SHP77 treated with DMSO at 0.1 percent for 48 hours (cell line): ENCODE data around the gene PLXDC2.
"Not testable (repeated sequence)": the region's sequence is repeated elsewhere in the genome, so short reads cannot be mapped to it uniquely, and the experiment has no call there.

Experiments used
- DNase-seq: peaks from one replicate; lab custom pipeline; 2025; lab: John Stamatoyannopoulos, UW

Gene PLXDC2

DNA sequence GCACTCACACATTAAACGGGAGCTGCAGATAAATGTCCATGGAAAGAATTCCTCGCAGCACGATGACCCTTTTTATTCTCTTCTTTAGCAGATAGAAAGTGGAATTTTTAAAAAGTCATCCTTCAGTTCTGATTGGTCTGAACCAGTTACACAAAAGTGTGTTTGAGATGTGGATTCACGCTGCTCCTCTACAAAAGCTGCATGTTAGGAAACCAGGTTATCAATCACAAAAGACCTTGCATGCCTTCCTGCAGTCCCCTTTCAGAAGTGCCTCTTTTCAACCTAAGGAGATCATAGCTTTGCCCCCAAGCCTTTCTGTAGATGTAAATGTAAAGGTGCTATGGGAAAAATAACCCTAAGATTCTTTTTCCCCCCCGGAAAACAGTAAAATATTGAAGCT is 299.7 kb downstream of the PLXDC2 start:
- no peak for DNase-seq

DNA sequence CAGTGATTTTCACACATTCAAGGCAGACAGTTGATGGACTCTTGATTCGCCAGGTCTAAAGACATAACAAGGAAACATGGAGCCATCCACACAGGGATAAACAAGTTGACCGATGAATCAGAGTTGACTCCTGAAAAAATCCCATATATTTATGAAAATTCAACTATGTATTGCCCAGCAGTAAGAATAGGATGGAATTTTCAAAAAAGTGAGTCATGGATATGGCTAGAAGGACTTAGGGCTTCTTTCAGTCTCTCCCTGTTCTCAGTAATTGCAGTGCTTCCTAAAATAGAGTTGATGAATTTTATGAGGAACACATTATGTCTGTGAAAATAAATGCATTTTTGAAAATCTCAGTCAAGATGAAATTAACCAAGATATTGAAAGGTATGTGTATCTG is 301.2 kb downstream of the PLXDC2 start:
- no peak for DNase-seq

DNA sequence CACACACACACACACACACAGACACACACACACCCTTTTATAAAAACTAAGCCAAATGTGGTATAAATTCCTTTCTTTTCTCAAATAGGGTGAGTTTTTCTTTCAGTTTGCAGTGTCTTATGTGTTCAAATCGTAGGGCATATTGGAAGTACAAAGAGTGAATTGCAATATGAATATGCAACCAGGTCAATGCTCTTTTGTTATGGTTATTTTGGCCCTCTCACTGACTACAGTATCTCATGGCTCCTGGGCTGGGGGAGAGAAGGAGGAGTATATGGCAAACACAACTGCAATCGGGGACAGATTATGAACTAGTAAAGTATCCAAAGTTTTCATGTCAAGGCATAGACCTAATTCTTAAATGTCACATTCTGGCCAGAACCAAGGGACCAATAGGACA is 301.9 kb downstream of the PLXDC2 start:
- DNase-seq, result no peak

DNA sequence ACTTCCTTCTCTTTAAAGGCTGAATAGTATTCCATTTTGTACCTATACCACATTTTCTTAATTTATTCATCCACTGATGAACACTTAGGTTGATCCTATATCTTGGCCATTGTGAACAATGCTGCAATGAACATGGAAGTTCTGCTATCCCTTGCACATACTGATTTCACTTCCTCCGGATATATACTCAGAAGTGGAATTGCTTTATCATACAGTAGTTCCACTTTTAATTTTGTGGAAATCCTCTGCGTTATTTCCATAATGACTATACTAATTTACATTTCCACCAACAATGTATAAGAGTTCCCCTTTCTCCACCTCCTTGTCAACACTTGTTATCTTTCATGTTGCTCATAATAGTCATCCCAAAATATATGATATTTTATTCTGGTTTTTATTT is 312.6 kb downstream of the PLXDC2 start:
- no peak for DNase-seq

DNA sequence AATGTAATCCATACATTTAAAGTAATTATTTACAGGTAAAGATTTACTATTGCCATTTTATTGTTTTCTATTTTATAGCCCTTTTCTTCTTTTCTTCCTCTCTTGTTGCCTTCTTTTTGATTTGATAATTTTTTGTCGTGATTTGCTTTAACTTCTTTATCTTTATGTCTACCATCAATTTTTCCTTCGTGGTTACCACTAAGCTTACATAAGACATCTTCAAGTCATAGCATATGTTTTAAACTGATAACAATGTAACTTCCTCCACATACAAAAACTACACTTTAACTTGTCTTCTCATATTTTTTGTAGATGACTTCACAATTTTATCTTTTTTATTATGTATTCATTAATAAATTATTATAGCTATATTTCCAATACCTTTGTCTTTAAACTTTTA is 316.6 kb downstream of the PLXDC2 start:
- DNase-seq, result no peak

DNA sequence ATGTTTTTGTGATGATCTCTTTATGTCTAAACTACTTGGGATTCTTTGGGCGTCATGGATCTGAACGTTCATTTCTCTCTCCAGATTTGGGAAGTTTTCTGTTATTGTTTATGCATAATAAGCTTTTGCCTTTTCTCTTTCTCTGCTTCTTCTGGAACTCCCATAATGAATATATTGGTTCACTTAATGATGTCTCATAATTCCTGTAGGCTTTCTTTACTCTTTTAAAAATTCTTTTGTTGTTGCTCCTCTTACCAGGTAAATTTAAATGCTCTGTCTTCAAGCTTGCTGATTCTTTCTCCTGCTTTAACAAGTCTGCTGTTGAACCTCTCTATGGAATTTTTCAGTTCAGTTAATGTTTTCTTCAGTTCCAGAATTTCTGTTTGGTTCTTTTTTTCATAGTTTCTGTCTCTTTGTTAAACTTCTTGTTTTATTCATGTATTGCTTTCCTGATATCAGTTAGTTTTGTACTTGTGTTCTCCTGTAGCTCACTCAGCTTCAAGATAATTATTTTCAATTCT is 317.5 kb downstream of the PLXDC2 start:
- no peak for DNase-seq

DNA sequence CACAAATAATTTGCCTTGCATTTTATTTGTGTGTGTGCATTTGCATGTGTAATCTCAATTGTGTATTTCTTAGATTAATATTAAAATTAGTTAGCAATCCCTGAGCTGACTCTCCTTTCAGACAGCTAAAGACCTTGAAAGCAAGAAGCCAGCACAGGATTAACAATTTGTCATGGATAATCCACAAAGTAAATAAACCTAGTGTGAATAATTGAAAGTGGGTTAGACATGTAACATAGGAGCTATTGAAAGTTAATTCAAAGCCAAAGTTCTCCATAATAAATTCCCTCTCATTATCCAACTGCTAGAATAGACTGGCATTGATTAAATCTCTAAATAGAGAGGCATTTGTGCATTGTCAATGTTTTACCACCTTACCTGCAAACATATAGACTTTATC is 326.1 kb downstream of the PLXDC2 start:
- DNase-seq, result no peak

DNA sequence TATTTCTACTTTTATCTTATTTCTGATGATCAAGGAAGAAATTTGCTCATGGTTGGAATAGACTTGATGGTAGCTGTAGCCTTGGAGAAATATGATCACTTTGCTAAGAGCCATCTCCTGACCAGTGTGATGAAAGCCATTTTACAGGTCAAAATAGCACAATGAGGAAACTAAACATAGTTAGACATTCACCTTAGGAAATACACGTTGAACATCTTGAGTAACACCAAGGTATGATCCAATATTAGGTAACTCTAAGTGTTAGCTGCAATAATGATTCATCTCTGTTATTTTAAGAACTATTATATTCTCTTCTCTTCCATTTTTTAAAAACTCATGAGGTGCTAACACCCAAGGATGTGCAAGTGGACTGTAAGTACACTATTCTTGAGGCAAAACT is 328.0 kb downstream of the PLXDC2 start:
- DNase-seq, result no peak

DNA sequence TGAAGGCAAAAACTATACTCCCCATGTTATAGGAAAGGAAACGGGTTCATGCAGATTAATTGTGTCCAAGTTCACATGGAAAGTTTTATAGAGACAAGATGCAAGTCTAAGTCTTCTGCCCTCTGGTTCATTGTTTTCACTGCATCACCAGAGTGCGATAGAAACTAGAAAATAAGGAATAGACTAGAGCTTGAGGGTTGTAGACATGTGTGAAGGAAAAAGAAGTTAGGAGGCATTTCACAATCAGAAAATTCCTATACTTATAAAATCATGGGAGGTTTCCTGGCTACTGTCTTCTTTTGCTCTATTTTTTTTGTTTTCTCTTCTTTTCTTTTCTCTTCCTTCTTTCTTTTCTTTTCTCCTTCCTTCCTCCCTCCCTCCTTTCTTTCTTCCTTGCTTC is 329.8 kb downstream of the PLXDC2 start:
- no peak for DNase-seq

DNA sequence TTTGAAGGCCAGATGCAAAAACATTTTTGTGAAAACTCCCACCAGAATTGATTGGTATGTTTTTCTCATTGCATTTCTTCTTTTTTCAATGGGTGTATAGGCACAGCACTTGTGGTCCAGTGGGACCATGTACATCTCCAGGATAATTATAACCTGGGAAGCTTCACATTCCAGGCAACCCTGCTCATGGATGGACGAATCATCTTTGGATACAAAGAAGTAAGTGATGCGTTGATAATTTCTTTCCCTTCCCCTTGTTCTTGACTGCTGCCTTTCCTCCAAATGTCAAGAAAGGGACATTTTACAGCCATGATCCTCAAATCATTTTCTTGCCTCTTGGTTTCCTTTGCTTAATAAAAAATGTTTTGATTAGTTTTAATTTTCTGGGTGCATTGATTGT is 331.5 kb downstream of the PLXDC2 start:
- DNase-seq, result no peak

DNA sequence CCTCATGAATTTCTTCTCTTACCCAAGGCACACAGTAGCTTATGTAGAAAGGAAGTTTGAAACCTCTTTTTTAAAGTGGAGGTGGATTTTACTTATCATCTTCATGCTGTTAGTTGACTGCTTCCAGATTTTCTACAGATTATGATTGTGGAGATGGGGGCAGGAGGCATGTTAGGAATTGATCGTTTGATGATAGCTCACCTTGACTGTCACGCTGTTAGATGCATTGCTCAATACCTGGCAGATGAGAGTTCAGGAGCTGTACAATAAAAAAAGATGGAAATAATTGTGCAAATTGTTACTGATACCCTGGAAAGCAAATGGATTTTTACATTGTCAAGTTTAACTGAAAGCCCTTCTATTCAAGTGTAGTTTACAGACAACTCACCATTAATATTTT is 340.3 kb downstream of the PLXDC2 start:
- DNase-seq, result no peak

DNA sequence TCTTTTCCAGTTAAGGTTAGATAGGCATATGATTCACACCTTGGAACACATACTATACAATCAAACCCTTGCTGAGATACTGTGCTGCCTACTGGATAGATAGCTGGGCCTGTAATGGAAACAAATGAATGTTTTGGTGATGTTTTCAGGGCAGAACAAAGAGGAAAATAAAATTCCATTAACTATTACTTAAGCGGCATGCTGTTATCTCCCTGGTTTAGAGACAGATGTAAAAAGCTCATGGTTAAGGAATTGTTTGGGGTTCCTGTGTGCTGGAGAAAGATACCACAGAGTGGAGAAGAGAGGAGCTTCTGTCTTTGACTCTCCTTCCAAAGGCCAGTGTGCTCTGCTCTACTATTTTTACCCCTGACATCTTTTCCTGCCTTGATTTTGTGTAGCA is 341.1 kb downstream of the PLXDC2 start:
- DNase-seq, result no peak

DNA sequence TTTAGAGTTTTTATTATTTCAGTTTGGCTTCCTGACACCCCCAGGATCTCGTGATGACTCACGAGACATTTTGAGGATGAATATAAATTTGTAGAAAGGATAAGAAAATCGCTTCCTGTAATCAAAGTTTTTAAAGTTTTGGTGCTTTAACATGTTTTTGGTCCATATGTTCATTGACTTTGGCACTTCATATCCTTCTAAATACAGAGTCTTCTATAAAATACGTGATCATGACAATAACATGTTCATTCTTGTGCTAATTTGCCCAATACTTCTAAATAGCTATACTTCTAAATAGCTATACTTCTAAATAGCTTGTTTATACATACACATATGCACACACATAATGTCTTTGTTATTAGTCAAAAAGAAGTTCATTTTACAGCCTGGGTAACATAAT is 341.9 kb downstream of the PLXDC2 start:
- DNase-seq, result no peak

DNA sequence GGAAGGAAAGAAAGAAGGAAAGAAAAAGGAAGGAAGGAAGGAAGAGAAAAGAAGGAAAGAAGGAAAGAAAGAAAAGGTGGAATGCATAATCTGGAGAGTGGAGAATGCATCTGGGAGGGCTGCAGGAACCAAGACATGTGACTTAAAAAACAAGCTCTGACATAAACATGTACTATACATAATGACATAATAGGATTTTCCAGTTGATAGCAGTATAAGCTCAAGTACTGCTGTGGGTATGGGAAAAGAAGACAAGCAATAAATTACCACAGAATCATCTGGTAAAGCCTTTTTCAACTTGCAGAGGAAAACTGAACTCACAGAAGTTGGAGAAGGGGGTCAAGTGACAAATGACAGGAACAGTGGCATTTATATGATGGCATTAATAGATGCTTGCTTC is 345.9 kb downstream of the PLXDC2 start:
- DNase-seq, result no peak

DNA sequence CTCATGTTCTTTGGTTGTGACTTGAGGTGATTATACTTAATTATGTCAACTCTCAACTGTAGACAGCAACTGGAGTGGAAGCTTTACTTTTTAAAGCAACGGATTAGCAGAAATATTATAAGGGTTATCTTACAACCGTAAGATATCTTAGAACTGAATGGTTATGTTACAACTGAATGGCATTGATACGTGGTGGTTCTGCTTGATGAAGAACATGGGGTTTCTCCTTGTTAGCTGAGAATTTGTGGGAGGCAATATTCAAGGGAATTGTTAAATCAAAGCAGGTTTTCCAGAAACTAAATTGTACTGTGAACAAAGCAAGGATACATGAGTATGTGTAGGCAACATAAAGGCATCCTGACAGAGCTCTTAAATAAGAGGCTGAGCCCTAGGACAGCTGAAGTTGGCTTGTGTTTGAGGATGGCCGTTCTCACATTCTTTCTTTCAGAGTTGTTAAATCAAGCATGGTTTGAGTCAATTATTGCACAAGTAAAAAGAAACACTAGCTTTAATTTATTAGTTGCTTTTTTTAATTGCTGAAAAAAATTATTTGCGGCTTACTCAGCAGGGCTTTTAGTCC is 350.0 kb downstream of the PLXDC2 start:
- DNase-seq, result no peak

DNA sequence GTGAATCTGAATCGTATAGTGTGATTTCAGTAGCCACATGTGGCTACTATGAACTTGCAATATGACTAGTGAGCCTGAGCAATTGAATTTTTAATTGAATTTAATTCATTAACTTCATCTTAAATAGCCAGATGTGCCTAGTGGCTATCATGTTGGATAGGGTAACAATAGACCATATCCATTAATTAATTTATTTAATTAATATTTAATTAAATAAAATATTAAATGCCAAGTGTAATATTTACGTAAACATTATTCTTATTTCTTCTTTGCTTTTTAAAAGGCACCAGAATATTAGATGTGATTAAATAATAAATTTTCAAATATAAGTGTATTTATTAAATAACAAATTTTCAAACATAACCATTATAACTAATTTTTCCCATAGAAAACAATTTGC is 354.4 kb downstream of the PLXDC2 start:
- no peak for DNase-seq

DNA sequence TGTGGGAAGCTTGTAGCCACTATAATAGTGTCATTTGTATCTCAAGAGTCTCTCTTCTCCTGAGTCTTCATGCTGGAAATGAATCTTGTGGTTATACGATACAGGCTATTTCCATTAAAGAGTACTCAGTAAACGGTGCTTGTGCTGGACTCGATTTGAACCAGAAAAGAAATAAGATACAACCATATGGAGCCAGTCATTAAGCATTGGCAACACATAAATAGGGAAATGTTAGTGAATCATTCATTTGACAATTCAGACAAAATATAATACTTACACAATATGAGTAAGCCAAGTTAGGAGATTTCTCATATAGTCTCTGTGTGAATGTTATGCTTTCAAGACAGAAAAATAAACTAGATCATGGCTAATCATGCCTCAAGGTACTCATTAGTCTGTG is 356.8 kb downstream of the PLXDC2 start:
- no peak for DNase-seq

DNA sequence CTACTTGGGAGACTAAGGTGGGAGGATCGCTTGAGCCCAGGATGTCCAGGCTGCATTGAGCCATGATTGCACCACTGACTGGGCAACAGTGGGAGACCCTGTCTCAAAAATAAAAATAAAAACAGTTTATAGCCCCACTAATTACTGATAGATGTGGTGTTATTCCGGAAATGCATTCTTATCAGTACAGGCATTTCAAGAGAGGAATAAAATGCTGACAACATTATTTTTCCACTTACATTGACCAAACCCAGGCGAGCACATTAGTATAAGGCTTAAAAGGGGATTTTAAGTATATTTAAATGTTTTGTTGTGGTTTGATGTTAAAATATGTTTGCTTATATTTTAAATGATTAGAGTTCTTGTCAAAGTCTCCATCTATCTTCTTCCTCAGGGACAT is 359.5 kb downstream of the PLXDC2 start:
- DNase-seq, result no peak

DNA sequence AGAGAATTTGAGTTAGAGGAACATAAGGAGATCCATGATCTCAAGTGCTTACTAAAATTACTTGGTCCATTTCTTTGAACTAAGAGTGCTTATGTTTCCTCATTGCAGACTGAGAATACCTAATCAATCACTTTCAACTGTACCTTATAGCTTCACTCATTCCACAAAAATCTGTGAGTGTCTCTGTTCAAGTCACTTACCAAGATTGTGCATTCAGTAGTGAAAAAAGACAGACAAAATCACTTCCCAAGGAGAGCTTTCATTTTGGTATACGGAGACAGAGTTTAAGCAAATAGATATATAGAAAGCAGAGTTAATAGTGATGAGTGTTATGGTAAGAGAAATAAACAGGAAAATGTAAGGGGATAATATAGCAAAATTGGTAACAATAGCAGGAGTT is 364.5 kb downstream of the PLXDC2 start:
- DNase-seq, result no peak

DNA sequence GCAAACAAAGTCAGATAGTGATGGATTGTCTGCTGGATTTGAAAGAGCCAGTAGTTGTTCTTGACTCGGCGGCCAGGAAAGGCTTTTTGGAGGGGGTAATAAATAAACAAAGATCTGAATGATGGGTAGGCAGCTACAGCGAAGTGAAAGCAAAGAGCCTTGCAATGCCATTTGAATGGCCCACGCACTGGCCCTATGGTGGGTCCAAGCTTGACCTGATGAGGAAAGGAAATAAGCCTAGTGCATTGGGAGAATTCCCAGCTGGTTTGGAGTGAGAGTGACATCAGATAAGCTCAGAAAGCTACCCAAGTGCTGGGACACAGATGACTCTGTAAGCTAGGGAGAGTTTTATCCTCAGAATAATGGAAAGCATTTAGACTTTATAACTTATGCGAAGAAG is 365.2 kb downstream of the PLXDC2 start:
- no peak for DNase-seq

DNA sequence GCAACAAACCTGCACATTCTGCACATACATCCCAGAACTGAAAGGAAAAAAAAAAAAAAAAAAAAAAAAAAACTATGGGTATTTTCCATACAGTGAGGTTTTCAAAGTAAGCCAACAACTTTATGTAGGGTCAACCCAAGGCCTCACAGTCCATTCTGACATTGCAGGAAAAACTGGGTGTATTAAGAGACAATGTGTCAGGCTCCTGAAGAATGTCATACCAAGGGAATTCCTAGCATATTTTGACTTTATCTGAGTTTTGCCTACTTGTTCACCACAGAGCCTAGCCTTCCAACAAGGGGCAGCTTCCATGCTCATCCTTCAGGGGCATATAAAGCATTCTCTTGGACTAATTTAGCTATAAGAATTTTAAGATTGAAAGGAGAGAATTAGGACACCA is 368.9 kb downstream of the PLXDC2 start:
- DNase-seq, result no peak

DNA sequence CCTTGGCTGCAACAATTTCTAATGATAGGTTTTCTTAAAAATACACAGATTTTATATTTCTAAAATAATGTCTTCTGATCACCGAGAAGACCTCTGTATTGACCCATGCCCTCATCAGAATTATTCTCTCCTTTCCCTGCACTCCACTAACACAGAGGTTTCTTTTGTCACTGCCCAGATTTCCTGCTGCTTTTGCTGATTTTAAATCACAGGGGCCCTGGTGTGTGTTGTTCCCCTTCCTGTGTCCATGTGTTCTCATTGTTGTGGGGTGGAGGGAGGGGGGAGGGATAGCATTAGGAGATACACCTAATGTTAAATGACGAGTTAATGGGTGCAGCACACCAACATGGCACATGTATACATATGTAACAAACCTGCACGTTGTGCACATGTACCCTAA is 375.2 kb downstream of the PLXDC2 start:
- not testable (repeated sequence) for DNase-seq

DNA sequence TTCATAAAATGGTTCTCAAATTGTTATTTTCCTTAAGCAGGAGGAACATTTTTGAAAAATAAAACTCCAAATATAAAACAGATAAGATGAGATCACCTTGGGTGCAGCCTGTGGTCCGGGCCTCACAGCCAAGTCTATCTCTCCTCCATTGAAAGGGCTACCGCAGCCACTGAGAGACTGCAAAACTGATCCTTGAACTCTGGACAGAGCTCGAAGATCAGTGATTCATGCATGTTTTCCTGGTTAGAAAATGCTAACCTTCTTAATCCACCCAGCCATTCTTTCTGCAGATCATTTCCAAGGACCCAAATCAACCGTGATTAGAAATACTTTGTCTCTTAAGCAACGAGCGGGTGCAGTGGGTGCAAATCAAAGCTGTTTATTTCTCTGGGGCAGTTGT is 378.8 kb downstream of the PLXDC2 start:
- DNase-seq, result no peak

DNA sequence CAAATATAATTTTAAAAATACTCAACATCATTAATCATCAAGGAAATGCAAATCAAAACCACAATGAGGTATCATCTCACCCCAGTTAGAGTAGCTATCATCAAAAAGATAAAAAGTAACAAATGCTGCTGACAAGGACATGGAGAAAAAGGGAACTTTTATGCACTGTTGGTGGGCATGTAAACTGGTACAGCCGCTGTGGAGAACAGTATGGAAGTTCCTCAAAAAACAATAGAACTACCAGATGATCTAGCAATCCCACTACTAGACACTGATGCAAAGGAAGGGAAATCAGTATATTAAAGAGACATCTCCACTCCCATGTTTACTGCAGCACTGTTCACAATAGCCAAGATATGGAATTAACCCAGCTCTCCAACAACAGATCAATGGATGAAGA is 384.5 kb downstream of the PLXDC2 start:
- DNase-seq, result no peak

DNA sequence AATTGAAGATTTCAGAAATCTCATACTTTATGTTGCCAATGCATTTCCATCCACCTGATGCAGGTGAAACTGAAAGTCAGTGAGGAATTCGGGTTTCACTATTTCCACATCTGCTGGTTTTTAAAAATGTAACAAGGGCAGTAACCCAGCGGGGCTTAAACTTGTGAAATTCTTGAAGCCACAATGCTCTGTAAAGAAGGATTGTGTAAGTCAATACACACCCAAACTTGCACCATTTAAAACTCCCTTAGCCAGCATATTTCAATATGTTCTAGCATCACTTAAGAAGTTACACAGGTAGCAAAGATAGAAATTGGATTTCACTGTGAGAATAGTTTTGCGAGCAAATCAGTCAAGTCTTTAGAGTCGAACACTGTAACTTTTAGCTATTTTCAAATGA is 386.1 kb downstream of the PLXDC2 start:
- DNase-seq, result no peak
